RWPE1 (cell line): ENCODE measurements around the gene MOCOS.

Source experiments
- CTCF ChIA-PET: fragments of 350-600 bp; sonication (Branson Sonifier 250); formaldehyde crosslinking; extraction: SDS; loops from one replicate; lab custom pipeline; 2021; lab: Yijun Ruan, JAX
- POLR2A ChIA-PET: fragments of 400-600 bp; formaldehyde crosslinking; extraction: SDS; loops from one replicate; lab custom pipeline; 2020; ENCODE audit warnings: antibody characterized with exemption; ENCODE audit not compliant: low non-redundant PET; lab: Yijun Ruan, JAX
- DNase-seq: peaks from one replicate; pipeline ENCODE4 v3.0.0; 2012; ENCODE audit warnings: low spot score
- H3K27ac ChIP-seq: fragments of 450-650 bp; 2 replicates; pipeline ENCODE4 v1.5.1; 2017
- CTCF ChIP-seq: fragments of 450-650 bp; conservative IDR thresholded peaks from 2 replicates; pipeline ENCODE4 v1.5.1; 2017; ENCODE audit warnings: low read depth, mild to moderate bottlenecking

MOCOS gene

GRCh38 chr18:36152781-36153180 lies 34.5 kb upstream of the MOCOS start:
- no peak for TF ChIP-seq CTCF
- POLR2A ChIA-PET, result no interaction called here
- H3K27ac ChIP-seq, result no peak overlapping the region
- CTCF ChIA-PET, result no interaction called here
- no peak for DNase-seq

- no peak for DNase-seq
- no peak for TF ChIP-seq CTCF
- H3K27ac ChIP-seq, result no peak overlapping the region
- POLR2A ChIA-PET, result no interaction called here
- CTCF ChIA-PET, result no interaction called here
These were observed 34.1 kb upstream of the MOCOS start for GRCh38 chr18:36153203-36153602.

GRCh38 chr18:36153771-36154170 lies 33.5 kb upstream of the MOCOS start:
- CTCF ChIA-PET, result no interaction called here
- TF ChIP-seq CTCF, result no peak
- no peak overlapping the region for H3K27ac ChIP-seq
- POLR2A ChIA-PET, result no interaction called here
- no peak for DNase-seq

GRCh38 chr18:36155851-36156757 lies 31.2 kb upstream of the MOCOS start:
- no peak for DNase-seq
- no peak for TF ChIP-seq CTCF
- ChIA-PET CTCF (no interaction called here), POLR2A (no interaction called here)
- no peak overlapping the region for H3K27ac ChIP-seq

- ChIA-PET POLR2A (no interaction called here), CTCF (interaction anchor here (0.8 kb wide), 1 partner anchor 43 kb away, joined by 3 read pairs; no protein-coding TSS in a partner anchor)
- DNase-seq, result no peak
- H3K27ac ChIP-seq, result no peak overlapping the region
- no peak for TF ChIP-seq CTCF
These were observed 29.9 kb upstream of the MOCOS start for GRCh38 chr18:36157441-36157840.

- H3K27ac ChIP-seq, result no peak overlapping the region
- no peak for TF ChIP-seq CTCF
- no peak for DNase-seq
- ChIA-PET POLR2A (no interaction called here), CTCF (no interaction called here)
These were observed 28.9 kb upstream of the MOCOS start for GRCh38 chr18:36158266-36158867.
